Astrocyte (in vitro differentiated cells and primary cell): ENCODE results near the gene AMPD1.

Experiments
- CTCF ChIP-seq: IDR thresholded peaks from 2 replicates; pipeline ENCODE4 v1.5.1; 2011; ENCODE audit warnings: low read depth, mild to moderate bottlenecking, inconsistent platforms, low read length, moderate library complexity; ENCODE audit not compliant: insufficient read depth
- EZH2 ChIP-seq: IDR thresholded peaks from 2 replicates; pipeline ENCODE4 v1.6.1; 2012; ENCODE audit warnings: mild to moderate bottlenecking, low read length, inconsistent platforms; ENCODE audit not compliant: insufficient read depth

GRCh38 chr1:114723915-114724314 is 28.6 kb upstream of the AMPD1 start:
- TF ChIP-seq CTCF (no peak), EZH2 (no peak)
